ENCODE data around the gene GUF1. TPM values are rescaled to one million over a fixed set of nuclear protein-coding genes. Genes with fewer than 3 reads are reported as not detected.
A peak's percentile ranks its signal among the peaks of the same experiment; 100 is the strongest.
"Not testable (repeated sequence)": the region's sequence is repeated elsewhere in the genome, so short reads cannot be mapped to it uniquely, and the experiment has no call there.

GUF1 gene
- polyA plus RNA-seq, 5 donors = 22.7 to 35.8 (median 31.8) TPM

GRCh38 chr4:44684648-44685047 is 6.4 kb downstream of the GUF1 start:
- no peak for DNase-seq

GRCh38 chr4:44700427-44700826 is 22.2 kb downstream of the GUF1 start:
- no peak for DNase-seq

- no peak for DNase-seq
Measured at GRCh38 chr4:44701037-44701436, 22.8 kb downstream of the GUF1 start.

GRCh38 chr4:44704673-44705072 is 26.5 kb downstream of the GUF1 start:
- no peak for DNase-seq

- no peak for DNase-seq
Measured at GRCh38 chr4:44713125-44713524, 34.9 kb downstream of the GUF1 start.

GRCh38 chr4:44716597-44716996 is 38.4 kb downstream of the GUF1 start:
- no peak for DNase-seq

- DNase-seq = no peak
Measured at GRCh38 chr4:44720371-44720770, 42.2 kb downstream of the GUF1 start.

- DNase-seq = no peak
Measured at GRCh38 chr4:44722001-44722400, 43.8 kb downstream of the GUF1 start.

- peak in 1 of 2 donors; percentile 5 for DNase-seq
Measured at GRCh38 chr4:44725166-44725565, 46.9 kb downstream of the GUF1 start.

GRCh38 chr4:44725726-44726037 is 47.5 kb downstream of the GUF1 start:
- no peak for DNase-seq

- peak; percentile 89 for DNase-seq
Measured at GRCh38 chr4:44726038-44726871, 48.0 kb downstream of the GUF1 start, which contains the start of gene GNPDA2. GNPDA2 (minus strand) TSS chr4:44726556; CDS start chr4:44722207, 4,349 bp downstream.

GRCh38 chr4:44727471-44727870 is 49.3 kb downstream of the GUF1 start:
- DNase-seq = no peak

GRCh38 chr4:44728694-44729093 is 50.5 kb downstream of the GUF1 start:
- DNase-seq = not testable (repeated sequence)

- no peak for DNase-seq
Measured at GRCh38 chr4:44736900-44737299, 58.7 kb downstream of the GUF1 start.

GRCh38 chr4:44738615-44739014 is 60.4 kb downstream of the GUF1 start:
- DNase-seq = no peak

GRCh38 chr4:44740201-44740600 is 62.0 kb downstream of the GUF1 start:
- no peak for DNase-seq

Other genes with a start within 250 kb of the GUF1 start
- gene KCTD8, start 229.6 kb upstream of the GUF1 start, polyA plus RNA-seq (ENCODE audit: insufficient read depth in 1 of 5, insufficient read length in 5 of 5, low replicate concordance in 1 of 5) = under 1 TPM; 0.04 to 0.55 (median 0.17) TPM
- gene YIPF7, start 26.8 kb upstream of the GUF1 start, polyA plus RNA-seq (ENCODE audit: insufficient read depth in 1 of 5, insufficient read length in 5 of 5, low replicate concordance in 1 of 5) = under 1 TPM; 0.19 to 0.53 (median 0.44) TPM
- 10 to 100 TPM; 22.8 to 38.6 (median 33.2) TPM for gene GNPDA2, start 48.1 kb downstream of the GUF1 start, polyA plus RNA-seq (ENCODE audit: insufficient read depth in 1 of 5, insufficient read length in 5 of 5, low replicate concordance in 1 of 5)